AG10803 (cell line): Measurements from ENCODE around the gene MATCAP1.

Experiments used
- DNase-seq: peaks from one replicate; pipeline ENCODE4 v3.0.0; 2010; ENCODE audit warnings: low read depth
- H3K4me3 ChIP-seq: 2 replicates; pipeline ENCODE4 v1.5.1; 2011; ENCODE audit warnings: mild to moderate bottlenecking, low read length, control low read depth
- TF ChIP-seq, protein P1 (sequence below): conservative IDR thresholded peaks from 2 replicates; pipeline ENCODE4 v1.5.1; 2011; ENCODE audit warnings: mild to moderate bottlenecking, low read length, control low read depth, inconsistent platforms

Gene MATCAP1

DNA sequence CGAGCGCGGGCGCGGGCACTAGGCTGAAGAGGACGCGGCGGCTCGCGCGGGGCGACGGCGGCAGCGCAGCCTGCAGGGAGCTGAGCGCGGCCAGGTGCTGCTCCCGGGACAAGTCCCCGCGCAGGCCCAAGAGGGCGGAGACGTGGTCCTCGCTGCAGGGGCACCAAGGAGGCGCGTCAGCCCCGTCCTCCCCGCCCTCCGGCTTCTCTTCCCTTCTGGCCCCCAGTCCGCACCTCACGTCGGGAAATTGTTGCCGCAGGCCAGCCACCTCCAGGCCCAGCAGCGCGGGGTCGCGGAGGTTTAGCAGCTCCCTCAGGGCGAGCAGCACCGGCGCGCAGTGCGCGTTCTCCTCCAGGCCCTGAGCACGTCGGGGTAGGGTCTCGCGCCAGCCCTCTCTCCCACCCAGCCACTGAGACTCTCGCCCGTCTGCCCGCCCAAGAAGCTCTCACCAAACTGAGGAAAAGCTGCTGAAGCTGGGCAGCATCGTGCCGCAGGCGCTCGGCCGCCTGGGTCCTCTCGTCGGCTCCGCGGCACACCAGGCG lies 761 bp upstream of the MATCAP1 start:
- TF ChIP-seq, protein P1, sequence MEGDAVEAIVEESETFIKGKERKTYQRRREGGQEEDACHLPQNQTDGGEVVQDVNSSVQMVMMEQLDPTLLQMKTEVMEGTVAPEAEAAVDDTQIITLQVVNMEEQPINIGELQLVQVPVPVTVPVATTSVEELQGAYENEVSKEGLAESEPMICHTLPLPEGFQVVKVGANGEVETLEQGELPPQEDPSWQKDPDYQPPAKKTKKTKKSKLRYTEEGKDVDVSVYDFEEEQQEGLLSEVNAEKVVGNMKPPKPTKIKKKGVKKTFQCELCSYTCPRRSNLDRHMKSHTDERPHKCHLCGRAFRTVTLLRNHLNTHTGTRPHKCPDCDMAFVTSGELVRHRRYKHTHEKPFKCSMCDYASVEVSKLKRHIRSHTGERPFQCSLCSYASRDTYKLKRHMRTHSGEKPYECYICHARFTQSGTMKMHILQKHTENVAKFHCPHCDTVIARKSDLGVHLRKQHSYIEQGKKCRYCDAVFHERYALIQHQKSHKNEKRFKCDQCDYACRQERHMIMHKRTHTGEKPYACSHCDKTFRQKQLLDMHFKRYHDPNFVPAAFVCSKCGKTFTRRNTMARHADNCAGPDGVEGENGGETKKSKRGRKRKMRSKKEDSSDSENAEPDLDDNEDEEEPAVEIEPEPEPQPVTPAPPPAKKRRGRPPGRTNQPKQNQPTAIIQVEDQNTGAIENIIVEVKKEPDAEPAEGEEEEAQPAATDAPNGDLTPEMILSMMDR = no peak
- H3K4me3 ChIP-seq = peak overlapping the region; percentile 72
- no peak for DNase-seq

DNA sequence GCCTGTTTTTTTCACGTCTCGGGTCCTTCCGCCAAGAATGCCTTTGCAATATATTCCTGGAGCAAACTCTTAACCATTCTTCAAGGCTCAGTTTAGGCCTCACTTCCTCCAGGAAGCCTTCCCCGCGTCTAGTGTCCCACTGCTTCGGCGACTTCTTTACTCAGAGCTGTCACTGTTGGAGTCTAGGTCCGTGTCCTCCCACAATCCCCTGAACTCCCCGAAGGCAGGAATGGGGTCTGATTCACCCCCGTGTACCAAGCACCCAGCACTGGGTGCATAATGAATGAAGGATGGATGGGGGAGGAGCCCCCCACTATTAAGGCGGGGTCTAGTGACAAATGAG lies 508 bp downstream of the MATCAP1 start:
- no peak for DNase-seq
- H3K4me3 ChIP-seq = peak overlapping the region; percentile 72
- TF ChIP-seq, protein P1 = no peak

DNA sequence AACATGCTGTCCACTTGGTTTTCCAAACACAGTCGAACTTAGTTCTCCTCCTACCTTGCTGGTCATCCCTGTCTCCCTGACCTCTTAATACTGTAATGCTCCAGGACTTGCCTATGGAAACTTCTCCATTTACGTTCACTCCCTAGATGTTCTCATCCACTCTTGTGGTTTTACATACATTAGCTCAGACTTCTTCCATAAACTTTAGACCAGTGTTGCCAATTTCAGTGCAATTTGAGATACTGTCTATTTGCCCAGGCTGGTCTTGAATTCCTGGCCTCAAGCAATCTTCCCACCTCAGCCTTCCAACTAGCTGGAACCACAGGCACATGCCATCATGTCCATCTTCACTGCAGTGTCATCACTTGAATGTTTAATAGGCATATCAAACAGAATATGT lies 1.5 kb downstream of the MATCAP1 start:
- DNase-seq = no peak
- TF ChIP-seq, protein P1 = no peak
- no peak overlapping the region for H3K4me3 ChIP-seq

DNA sequence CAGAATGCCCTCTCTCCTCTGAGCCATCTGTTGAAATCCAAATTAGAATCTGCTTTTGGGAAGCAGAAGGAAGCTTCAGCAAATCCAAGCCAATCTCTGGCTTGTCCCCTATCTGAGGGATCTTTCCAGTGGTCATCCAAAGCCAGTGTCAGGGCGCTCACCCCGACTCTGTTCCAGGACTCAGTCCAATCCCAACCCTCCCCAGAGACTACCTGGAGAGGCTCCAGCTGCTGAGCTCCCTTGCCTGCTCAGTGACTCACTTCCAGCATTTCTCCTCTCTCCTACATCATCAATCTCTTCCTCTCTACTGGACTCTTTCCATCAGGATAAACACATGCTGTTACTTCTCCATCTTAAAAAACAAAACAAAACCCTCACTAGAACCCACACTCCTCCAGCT lies 2.4 kb downstream of the MATCAP1 start:
- no peak overlapping the region for H3K4me3 ChIP-seq
- TF ChIP-seq, protein P1 = no peak
- DNase-seq = peak; percentile 86

DNA sequence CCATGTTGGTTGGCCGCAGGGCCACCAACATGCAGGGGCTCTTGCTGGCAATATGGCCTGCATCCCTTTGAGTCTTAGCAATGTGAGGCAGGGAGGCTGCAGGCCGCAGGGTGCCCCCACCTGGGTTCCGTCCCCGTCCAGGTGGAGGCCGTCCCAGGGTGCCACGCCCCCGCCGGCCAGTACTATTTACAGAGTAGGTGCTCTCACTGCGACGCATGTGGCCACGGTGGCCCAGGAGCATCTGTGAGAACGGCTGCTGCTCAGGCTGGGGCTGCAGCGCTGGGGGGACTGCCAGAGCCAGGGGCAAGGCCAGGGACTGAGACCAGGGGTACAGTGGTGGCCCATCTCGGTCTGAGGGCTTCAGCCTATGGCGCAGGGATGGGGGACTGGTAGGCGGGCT lies 3.6 kb downstream of the MATCAP1 start:
- TF ChIP-seq, protein P1 = no peak
- DNase-seq = no peak
- no peak overlapping the region for H3K4me3 ChIP-seq

DNA sequence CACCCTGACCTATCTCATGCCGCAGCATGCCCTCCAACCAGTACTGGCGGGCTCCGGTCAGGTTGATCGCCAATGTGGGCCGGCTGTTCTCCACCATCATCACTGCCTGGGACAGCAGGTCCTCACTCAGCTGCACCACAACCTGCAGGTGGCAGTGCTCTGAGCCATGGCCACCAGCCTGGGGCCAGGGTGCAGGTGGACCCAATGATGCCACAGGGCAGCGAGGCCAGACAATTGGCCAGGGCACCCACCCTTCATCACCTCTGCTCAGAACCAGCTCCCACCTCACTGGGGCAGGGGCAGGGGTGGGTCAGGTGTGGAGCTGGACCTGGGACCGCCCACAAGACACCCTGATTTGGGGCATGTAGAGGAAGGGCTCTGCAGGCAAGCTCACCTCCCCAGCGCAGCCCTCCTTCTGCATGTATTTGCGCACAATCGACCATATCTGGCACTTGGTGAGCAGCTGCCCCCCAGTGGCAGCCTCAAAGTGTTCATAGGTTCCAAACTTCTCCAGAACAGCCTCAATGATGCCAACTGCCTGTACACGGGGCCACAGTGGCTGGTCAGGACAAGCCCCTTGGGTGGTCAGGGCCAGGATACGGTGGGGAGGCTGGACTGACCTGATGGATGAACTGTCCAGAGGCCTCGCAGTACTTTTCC lies 4.2 kb downstream of the MATCAP1 start:
- H3K4me3 ChIP-seq = no peak overlapping the region
- TF ChIP-seq, protein P1 = peak; percentile 9; the same call in 1 of the 2 replicates
- DNase-seq = no peak

DNA sequence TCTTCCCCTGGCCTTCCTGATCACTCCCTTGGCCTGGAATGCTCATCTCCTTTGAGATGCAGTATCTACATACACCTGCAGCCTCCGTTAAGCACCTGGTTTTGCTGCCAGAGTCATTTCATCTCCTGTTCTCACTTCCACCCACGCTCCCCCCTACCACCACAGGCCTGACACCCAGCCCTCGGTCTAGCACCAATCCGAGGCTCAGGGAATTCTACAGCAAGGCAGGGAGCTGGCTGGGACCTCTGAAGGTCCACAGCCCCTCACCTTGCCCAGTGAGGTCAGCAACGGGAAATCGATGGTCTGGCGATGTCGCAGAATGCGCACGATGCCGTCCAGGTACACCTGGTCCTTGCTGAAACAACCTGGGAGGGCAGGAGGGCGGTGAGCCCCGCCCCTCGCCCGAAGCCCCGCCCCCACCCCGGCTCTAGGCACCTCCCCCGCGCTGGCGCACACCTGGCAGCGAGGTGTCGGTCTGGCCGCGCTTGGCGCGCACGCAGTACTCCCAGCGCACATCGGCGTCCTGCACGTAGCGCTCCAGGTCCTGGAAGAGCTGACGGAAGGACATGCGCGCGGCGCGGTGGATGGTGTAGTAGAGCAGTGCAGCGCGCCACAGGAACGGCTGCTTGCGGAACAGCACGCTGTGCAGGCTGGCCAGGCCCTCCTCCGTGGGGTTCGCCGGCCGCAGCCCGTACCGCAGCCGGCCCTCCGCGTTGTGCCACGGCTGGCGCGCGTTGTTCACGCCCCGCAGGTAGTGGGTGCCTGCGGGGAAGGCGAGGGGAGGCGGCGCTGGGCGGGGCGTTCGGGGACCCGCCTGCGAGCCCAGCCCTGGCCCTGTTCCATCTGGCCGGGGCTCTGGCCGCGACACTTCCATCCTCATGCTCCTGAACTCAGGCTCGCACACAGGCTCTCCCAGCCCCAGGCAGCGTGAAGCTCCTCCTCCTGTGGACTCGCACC lies 5.7 kb downstream of the MATCAP1 start:
- DNase-seq = peak; percentile 51
- TF ChIP-seq, protein P1 = no peak; the same call in 1 of the 2 replicates
- H3K4me3 ChIP-seq = peak overlapping the region; percentile 52
